Activated T-helper 1 cell treated with anti-CD3 and anti-CD28 coated beads, Interleukin-12 subunit alpha, Interleukin-12 subunit beta, Interleukin-2, Interleukin-4 antibody, amounts not matched to agents 30 ng/mL and 10 ng/mL and 1 ng/mL, durations not matched to agents 14 hours and 24 hours and 36 hours (primary cell): ENCODE measurements around the gene AMACR. TPM values are rescaled to one million over a fixed set of nuclear protein-coding genes. Genes with fewer than 3 reads are reported as not detected.

ENCODE experiments used
- DNase-seq: peaks from one replicate; pipeline ENCODE4 v3.0.0; 2021; ENCODE audit warnings: low spot score
- H3K27ac Mint-ChIP-seq: one replicate; pipeline ENCODE4 v1.8.0; 2021; ENCODE audit warnings: mild to moderate bottlenecking, mixed read lengths
- H3K27me3 Mint-ChIP-seq: one replicate; pipeline ENCODE4 v1.8.0; 2022; ENCODE audit warnings: mild to moderate bottlenecking, moderate library complexity, mixed read lengths; ENCODE audit not compliant: insufficient read depth
- H3K36me3 Mint-ChIP-seq: one replicate; pipeline ENCODE4 v1.8.0; 2021; ENCODE audit warnings: low read depth, mixed read lengths
- H3K4me1 Mint-ChIP-seq: one replicate; pipeline ENCODE4 v1.8.0; 2021; ENCODE audit warnings: low read depth, mixed read lengths
- H3K4me3 Mint-ChIP-seq: one replicate; pipeline ENCODE4 v1.8.0; 2021; ENCODE audit warnings: mild to moderate bottlenecking, moderate library complexity, mixed read lengths
- H3K9me3 Mint-ChIP-seq: one replicate; pipeline ENCODE4 v1.8.0; 2021; ENCODE audit warnings: mixed read lengths
- intact Hi-C: fragments of 100-400 bp; cut with micrococcal nuclease; formaldehyde crosslinking; loops from one replicate; pipeline ENCODE4 v1.15.1; 2024
- total RNA-seq: library from RNA; stranded (reverse); gene quantifications from 2 replicates; pipeline ENCODE4 v1.2.3, GENCODE V29; 2022

The AMACR gene
- total RNA-seq, 1 donor from 2014 or later, result 7.1 TPM

GRCh38 chr5:34043099-34043876 is 35.4 kb upstream of the AMACR start, which contains the start of gene C1QTNF3:
Gene C1QTNF3 (minus strand): TSS chr5:34043213. CDS start chr5:34043125, 88 bp downstream.
- Mint-ChIP-seq H3K4me1 (no peaks in the 10 kb centered on the region), H3K9me3 (no peaks in the 10 kb centered on the region), H3K4me3 (no peak within 1 kb of the TSS), H3K27ac (no peak within 1 kb of the TSS), H3K27me3 (no peaks in the 10 kb centered on the region), H3K36me3 (peaks cover 1% of the 10 kb centered on the region)
- intact Hi-C loops, result no loop called here
- no peak for DNase-seq

- intact Hi-C loops, result no loop called here
- DNase-seq, result no peak
- Mint-ChIP-seq H3K9me3 (no peaks in the 10 kb centered on the region), H3K4me1 (no peaks in the 10 kb centered on the region), H3K27me3 (peaks cover 2% of the 10 kb centered on the region), H3K4me3 (no peak overlapping the region), H3K36me3 (peaks cover 2% of the 10 kb centered on the region), H3K27ac (no peak overlapping the region)
Observed at GRCh38 chr5:34042321-34042720, 34.5 kb upstream of the AMACR start.

- peaks cover 2% of the 10 kb centered on the region for H3K27me3 Mint-ChIP-seq
- no peak overlapping the region for H3K27ac Mint-ChIP-seq
- intact Hi-C loops, result no loop called here
- no peak for DNase-seq
- H3K9me3 Mint-ChIP-seq, result no peaks in the 10 kb centered on the region
- H3K36me3 Mint-ChIP-seq, result peaks cover 2% of the 10 kb centered on the region
- no peak overlapping the region for H3K4me3 Mint-ChIP-seq
- no peaks in the 10 kb centered on the region for H3K4me1 Mint-ChIP-seq
Observed at GRCh38 chr5:34041247-34041972, 33.6 kb upstream of the AMACR start.

- Mint-ChIP-seq H3K36me3 (peaks cover 2% of the 10 kb centered on the region), H3K4me3 (no peak overlapping the region), H3K9me3 (no peaks in the 10 kb centered on the region), H3K4me1 (no peaks in the 10 kb centered on the region), H3K27me3 (peaks cover 2% of the 10 kb centered on the region), H3K27ac (no peak overlapping the region)
- DNase-seq, result no peak
- intact Hi-C loops, result no loop called here
Observed at GRCh38 chr5:34040472-34040871, 32.6 kb upstream of the AMACR start.

- Mint-ChIP-seq H3K9me3 (no peaks in the 10 kb centered on the region), H3K4me3 (no peak overlapping the region), H3K27ac (no peak overlapping the region), H3K36me3 (peaks cover 4% of the 10 kb centered on the region), H3K4me1 (no peaks in the 10 kb centered on the region), H3K27me3 (peaks cover 2% of the 10 kb centered on the region)
- no peak for DNase-seq
- intact Hi-C loops, result no loop called here
Observed at GRCh38 chr5:34039398-34040157, 31.7 kb upstream of the AMACR start.

GRCh38 chr5:34038838-34039237 is 31.0 kb upstream of the AMACR start:
- H3K36me3 Mint-ChIP-seq, result peaks cover 5% of the 10 kb centered on the region
- H3K27ac Mint-ChIP-seq, result no peak overlapping the region
- H3K9me3 Mint-ChIP-seq, result no peaks in the 10 kb centered on the region
- H3K27me3 Mint-ChIP-seq, result peaks cover 2% of the 10 kb centered on the region
- H3K4me3 Mint-ChIP-seq, result no peak overlapping the region
- no peaks in the 10 kb centered on the region for H3K4me1 Mint-ChIP-seq
- no peak for DNase-seq
- intact Hi-C loops, result no loop called here

GRCh38 chr5:34038390-34038789 is 30.5 kb upstream of the AMACR start:
- Mint-ChIP-seq H3K4me3 (no peak overlapping the region), H3K4me1 (no peaks in the 10 kb centered on the region), H3K36me3 (peaks cover 5% of the 10 kb centered on the region), H3K9me3 (no peaks in the 10 kb centered on the region), H3K27me3 (peaks cover 2% of the 10 kb centered on the region), H3K27ac (no peak overlapping the region)
- DNase-seq, result no peak
- intact Hi-C loops, result no loop called here

- Mint-ChIP-seq H3K27me3 (peaks cover 2% of the 10 kb centered on the region), H3K4me1 (no peaks in the 10 kb centered on the region), H3K9me3 (no peaks in the 10 kb centered on the region), H3K27ac (no peak overlapping the region), H3K4me3 (no peak overlapping the region), H3K36me3 (peaks cover 5% of the 10 kb centered on the region)
- DNase-seq, result no peak
- intact Hi-C loops, result no loop called here
Observed at GRCh38 chr5:34037726-34038125, 29.9 kb upstream of the AMACR start.

GRCh38 chr5:34035756-34036155 is 27.9 kb upstream of the AMACR start:
- Mint-ChIP-seq H3K9me3 (no peaks in the 10 kb centered on the region), H3K4me1 (no peaks in the 10 kb centered on the region), H3K36me3 (peaks cover 5% of the 10 kb centered on the region), H3K27ac (no peak overlapping the region), H3K4me3 (no peak overlapping the region), H3K27me3 (peaks cover 2% of the 10 kb centered on the region)
- no peak for DNase-seq
- intact Hi-C loops, result no loop called here

GRCh38 chr5:34034534-34035327 is 26.9 kb upstream of the AMACR start:
- intact Hi-C loops, result no loop called here
- H3K27ac Mint-ChIP-seq, result no peak overlapping the region
- no peak for DNase-seq
- peaks cover 5% of the 10 kb centered on the region for H3K36me3 Mint-ChIP-seq
- no peaks in the 10 kb centered on the region for H3K9me3 Mint-ChIP-seq
- H3K4me3 Mint-ChIP-seq, result no peak overlapping the region
- H3K27me3 Mint-ChIP-seq, result peaks cover 2% of the 10 kb centered on the region
- no peaks in the 10 kb centered on the region for H3K4me1 Mint-ChIP-seq

GRCh38 chr5:34031966-34032365 is 24.1 kb upstream of the AMACR start:
- Mint-ChIP-seq H3K9me3 (no peaks in the 10 kb centered on the region), H3K27ac (no peak overlapping the region), H3K27me3 (no peaks in the 10 kb centered on the region), H3K4me1 (no peaks in the 10 kb centered on the region), H3K4me3 (no peak overlapping the region), H3K36me3 (peaks cover 3% of the 10 kb centered on the region)
- DNase-seq, result no peak
- intact Hi-C loops, result no loop called here

- no peaks in the 10 kb centered on the region for H3K9me3 Mint-ChIP-seq
- no peak overlapping the region for H3K4me3 Mint-ChIP-seq
- peaks cover 3% of the 10 kb centered on the region for H3K36me3 Mint-ChIP-seq
- H3K27me3 Mint-ChIP-seq, result no peaks in the 10 kb centered on the region
- H3K27ac Mint-ChIP-seq, result no peak overlapping the region
- no peak for DNase-seq
- H3K4me1 Mint-ChIP-seq, result no peaks in the 10 kb centered on the region
- intact Hi-C loops, result no loop called here
Observed at GRCh38 chr5:34031117-34031516, 23.3 kb upstream of the AMACR start.
